Measurements from ENCODE around the gene MDN1. TPM values are rescaled to one million over a fixed set of nuclear protein-coding genes. Genes with fewer than 3 reads are reported as not detected.

The MDN1 gene
- total and polyA plus RNA-seq, 2 of the 8 experiments (the other 6 are each of a cell fraction or from before 2014, with no cell fraction given), result 53.5 to 179 TPM

DNA sequence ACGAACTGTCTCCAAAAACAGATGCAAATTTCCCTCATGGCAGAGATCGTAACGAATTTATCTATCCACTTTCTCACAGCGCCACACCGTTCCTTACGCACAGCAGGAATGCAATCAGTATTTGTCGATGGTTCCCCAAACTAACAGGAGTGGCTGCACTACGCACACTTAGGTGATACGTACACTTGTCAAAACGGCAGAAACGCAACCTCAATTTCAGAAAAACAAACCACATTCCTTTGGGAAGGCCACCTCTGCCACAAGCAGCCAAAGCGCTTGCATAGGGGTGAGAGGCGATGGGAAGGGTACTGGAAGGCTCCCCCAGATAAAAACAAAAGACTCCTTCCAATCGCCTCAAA is 638 bp downstream of the MDN1 start:
- peak overlapping the region; percentile 83 to 93 (median 91) for H3K4me3 ChIP-seq (ENCODE audit: extremely low read depth in 1 of 4, insufficient read depth in 2 of 4, low read depth in 3 of 4, low read length in 4 of 4)
- no peak overlapping the region for H2BK20ac ChIP-seq (ENCODE audit: low read length)
- peak overlapping the region; percentile 69; the same call in 1 of the 2 replicates for H2BK12ac ChIP-seq (ENCODE audit: low read depth, low read length)
- peak overlapping the region; percentile 68; the same call in 1 of the 2 replicates for H3K18ac ChIP-seq (ENCODE audit: extremely low read depth, low read length)
- peaks cover 17 to 22% of the 10 kb centered on the region in 2 experiments for H4K20me1 ChIP-seq (replicated peaks in 1 of 2; ENCODE audit: control insufficient read depth in 1 of 2, insufficient read depth in 2 of 2, low read length in 2 of 2)
- peaks cover 2% of the 10 kb centered on the region; the same call in 1 of the 2 replicates for H3K79me1 ChIP-seq (ENCODE audit: low read depth, low read length)
- H3K9ac ChIP-seq (replicated peaks in 1 of 4; ENCODE audit: extremely low read depth in 1 of 4, low read depth in 3 of 4, low read length in 3 of 4), result peak overlapping the region; percentile 72 to 95 (median 94)
- ChIA-PET CTCF (ENCODE audit: partially characterized antibody) (interaction anchor here (0.6 to 2.5 kb wide), 4 partner anchors 12 to 202 kb away, joined by 3 to 9 read pairs (median 4); no protein-coding TSS in a partner anchor), POLR2A (ENCODE audit: partially characterized antibody) (interaction anchor here (0.9 to 5.3 kb wide), 10 partner anchors 8 to 413 kb away, joined by 3 to 107 read pairs (median 7); partner anchors contain the start of gene CASP8AP2)
- peak overlapping the region; percentile 57 for H4K5ac ChIP-seq (ENCODE audit: insufficient read length, low read depth, low read length)
- WGBS, 2 experiments (ENCODE audit: extremely low coverage in 1 of 2, insufficient coverage in 1 of 2, insufficient read length in 1 of 2, insufficient replicate concordance in 2 of 2, low coverage in 1 of 2, low lambda C conversion rate in 2 of 2, missing lambda C conversion rate in 1 of 2), result 2% methylated on average over 14 of the region's 14 CpGs; no CpG with 5 or more reads in 1 of the 2 experiments
- H4K8ac ChIP-seq (ENCODE audit: extremely low read depth, insufficient read depth, low read length), result peak overlapping the region; percentile 98; the same call in 1 of the 2 replicates
- H3K4me2 ChIP-seq (ENCODE audit: insufficient read depth in 1 of 2, low read depth in 2 of 2, low read length in 2 of 2), result peak overlapping the region; percentile 78 to 82
- FAIRE-seq, result peak; percentile 7
- H3K36me3 ChIP-seq (ENCODE audit: control insufficient read depth in 2 of 4, insufficient read depth in 4 of 4, low read length in 3 of 4), result no peaks in the 10 kb centered on the region
- no peak overlapping the region for H3K14ac ChIP-seq (ENCODE audit: insufficient read length)
- H2AFZ ChIP-seq (ENCODE audit: low read length), result no peak overlapping the region
- H4K91ac ChIP-seq (replicated peaks; ENCODE audit: insufficient read length, low read length), result peak overlapping the region; percentile 72
- H3K56ac ChIP-seq (replicated peaks; ENCODE audit: insufficient read length, low read depth, low read length), result peak overlapping the region; percentile 65
- H3K79me2 ChIP-seq (ENCODE audit: control insufficient read depth in 1 of 2, insufficient read depth in 2 of 2, low read length in 2 of 2), result peaks cover 21 to 59% of the 10 kb centered on the region in 2 experiments
- H3K23me2 ChIP-seq (ENCODE audit: low read depth, low read length), result peaks cover 6% of the 10 kb centered on the region; the same call in 1 of the 2 replicates
- H3K9me3 ChIP-seq (ENCODE audit: insufficient read depth in 2 of 2, low read depth in 1 of 2, low read length in 1 of 2), result no peaks in the 10 kb centered on the region
- peak overlapping the region; percentile 93 for H3K27ac ChIP-seq (ENCODE audit: low read depth, low read length)
- H3K27me3 ChIP-seq (replicated peaks in 1 of 4; ENCODE audit: control insufficient read depth in 3 of 4, extremely low read depth in 1 of 4, insufficient read depth in 3 of 4, low read length in 3 of 4), result no peaks in the 10 kb centered on the region
- no peak overlapping the region for H2BK15ac ChIP-seq (ENCODE audit: low read length)
- peak overlapping the region; percentile 92 for H2BK5ac ChIP-seq (ENCODE audit: low read depth, low read length)
- H3K4ac ChIP-seq (replicated peaks; ENCODE audit: insufficient read length, low read depth, low read length), result peak overlapping the region; percentile 62
- DNase-seq (ENCODE audit: low read depth in 1 of 2, low spot score in 2 of 2), result no peak
- H2BK120ac ChIP-seq (replicated peaks; ENCODE audit: low read depth, low read length), result no peak overlapping the region
- H3K4me1 ChIP-seq (replicated peaks in 1 of 4; ENCODE audit: control insufficient read depth in 3 of 4, insufficient read depth in 4 of 4, low read length in 3 of 4), result peaks cover 4 to 18% (median 11%) of the 10 kb centered on the region in 4 experiments
- H3K23ac ChIP-seq (ENCODE audit: insufficient read length), result no peak overlapping the region
- TF ChIP-seq TEAD4 (IDR thresholded peaks at IDR 0.05; ENCODE audit: low read depth, low read length), result no peak
- TF ChIP-seq EGR1 (IDR thresholded peaks at IDR 0.05; ENCODE audit: borderline replicate concordance, low read depth, low read length), result no peak
- no peak for TF ChIP-seq ZNF274 (IDR thresholded peaks at IDR 0.05; ENCODE audit: borderline replicate concordance, extremely low read depth, low read length)
- peak; percentile 70; the same call in 1 of the 2 replicates for TF ChIP-seq POLR2AphosphoS5 (IDR thresholded peaks at IDR 0.05; ENCODE audit: low read depth, low read length)
- TF ChIP-seq SIN3A (conservative IDR thresholded peaks at IDR 0.05 in 1 of 2, IDR thresholded peaks at IDR 0.05 in 1 of 2; ENCODE audit: low read depth in 1 of 2, low read length in 2 of 2), result peak in 1 of 2 experiments; percentile 34; a peak in 1 of 4 replicates
- no peak for TF ChIP-seq SP1 (IDR thresholded peaks at IDR 0.05; ENCODE audit: low read depth, low read length)
- TF ChIP-seq HDAC6 (IDR thresholded peaks at IDR 0.05; ENCODE audit: low read depth, low read length), result no peak
- TF ChIP-seq SAP30 (IDR thresholded peaks at IDR 0.05; ENCODE audit: insufficient read depth, insufficient replicate concordance, low read length), result peak; percentile 24
- no peak for TF ChIP-seq KDM1A (IDR thresholded peaks at IDR 0.05; ENCODE audit: borderline replicate concordance, low read length)
- no peak for TF ChIP-seq CHD1 (IDR thresholded peaks at IDR 0.05; ENCODE audit: low read depth, low read length)
- peak overlapping the region; percentile 94; the same call in 1 of the 2 replicates for H2AK5ac ChIP-seq (ENCODE audit: low read depth, low read length)
